GM12878 (cell line): Measurements from ENCODE around the gene RIC3. TPM values are rescaled to one million over a fixed set of nuclear protein-coding genes. Genes with fewer than 3 reads are reported as not detected.

Experiments
- ATAC-seq: fragments of 200-7000 bp; cut with Tn5 transposase; 3 replicates; pipeline ENCODE4 v1.9.1; 2020; ENCODE audit warnings: mild to moderate bottlenecking, moderate library complexity
- BruUV-seq: library from RNA; stranded (reverse); fragments of 400-500 nt; replicated peaks from 2 replicates; lab custom pipeline; 2021; lab: Mats Ljungman, UMichigan
- CTCF ChIA-PET: fragments of 300-600 bp; sonication (Branson Sonifier 250); formaldehyde crosslinking; extraction: SDS; loops from one replicate; lab custom pipeline; 2021; ENCODE audit warnings: inconsistent platforms; lab: Yijun Ruan, JAX
- POLR2A ChIA-PET: fragments of 350-600 bp; formaldehyde crosslinking; extraction: SDS; loops from one replicate; lab custom pipeline; 2021; ENCODE audit warnings: inconsistent platforms; lab: Charles Lee
- RAD21 ChIA-PET: fragments of 300-600 bp; sonication (Branson Sonifier 250); formaldehyde crosslinking; loops from one replicate; lab custom pipeline; 2023; ENCODE audit warnings: antibody characterized with exemption; ENCODE audit not compliant: unreplicated experiment; lab: Charles Lee
- SMC1A ChIA-PET: fragments of 300-600 bp; sonication (Branson Sonifier 250); formaldehyde crosslinking; loops from one replicate; lab custom pipeline; 2023; ENCODE audit not compliant: unreplicated experiment, uncharacterized antibody; lab: Charles Lee
- DNase-seq: peaks from one replicate; pipeline ENCODE4 v3.0.0-alpha.2; 2011; ENCODE audit warnings: low read depth, low spot score
- FAIRE-seq: peaks from 3 replicates; lab custom pipeline; 2011; peaks lifted over from hg19 to GRCh38; lab: Jason Lieb, UNC
- H2AFZ ChIP-seq: 2 replicates; pipeline ENCODE4 v1.6.0; 2011; ENCODE audit warnings: low read depth, low read length, control low read depth; ENCODE audit not compliant: control insufficient read depth
- H3K27ac ChIP-seq: 2 replicates; pipeline ENCODE4 v1.5.1; 2011; ENCODE audit warnings: control low read depth; ENCODE audit not compliant: control insufficient read depth, insufficient read depth
- H3K27me3 ChIP-seq, 2 experiments: replicated peaks in 1 of 2; 2 replicates each; pipeline versions ENCODE4 v1.6.0 to v1.6.1; 2011; ENCODE audit warnings: low read length in 1 of 2; ENCODE audit not compliant: control insufficient read depth in 2 of 2, insufficient read depth in 2 of 2
- H3K36me3 ChIP-seq, 2 experiments: 2 replicates each; pipeline ENCODE4 v1.5.1; 2011; ENCODE audit warnings: low read length in 1 of 2; ENCODE audit not compliant: control insufficient read depth in 2 of 2, insufficient read depth in 2 of 2
- H3K4me1 ChIP-seq: 2 replicates; pipeline ENCODE4 v1.6.1; 2011; ENCODE audit warnings: mild to moderate bottlenecking, low read length, moderate library complexity, mixed read lengths; ENCODE audit not compliant: control insufficient read depth, insufficient read depth
- H3K4me2 ChIP-seq: 2 replicates; pipeline ENCODE4 v1.6.0; 2011; ENCODE audit warnings: control low read depth; ENCODE audit not compliant: control insufficient read depth, insufficient read depth
- H3K4me3 ChIP-seq: fragments of 200-600 bp; sonication (generic); 2 replicates; pipeline ENCODE4 v1.5.1; 2016
- H3K79me2 ChIP-seq: 2 replicates; pipeline ENCODE4 v1.6.0; 2011; ENCODE audit warnings: low read length; ENCODE audit not compliant: control insufficient read depth, insufficient read depth
- H3K9ac ChIP-seq: 2 replicates; pipeline ENCODE4 v1.8.0; 2011; ENCODE audit warnings: low read length, control low read depth, mixed read lengths; ENCODE audit not compliant: control insufficient read depth, insufficient read depth
- H3K9me3 ChIP-seq: replicated peaks from 3 replicates; pipeline ENCODE4 v1.5.1; 2011; ENCODE audit warnings: mild to moderate bottlenecking, low read length; ENCODE audit not compliant: control insufficient read depth, insufficient read depth
- H4K20me1 ChIP-seq: 2 replicates; pipeline ENCODE4 v1.6.0; 2011; ENCODE audit not compliant: control insufficient read depth, insufficient read depth
- BCL11A ChIP-seq: IDR thresholded peaks from 2 replicates; pipeline ENCODE4 v1.6.1; 2011; ENCODE audit warnings: low read depth, low read length
- BCLAF1 ChIP-seq: fragments of 450-650 bp; IDR thresholded peaks from 2 replicates; pipeline ENCODE4 v1.6.1; 2017; ENCODE audit warnings: antibody characterized with exemption, mild to moderate bottlenecking, moderate library complexity
- CEBPZ ChIP-seq: fragments of 150-350 bp; IDR thresholded peaks from 2 replicates; pipeline ENCODE4 v1.6.1; 2016; ENCODE audit warnings: low read depth, low read length
- E2F8 ChIP-seq: fragments of 450-650 bp; IDR thresholded peaks from 2 replicates; pipeline ENCODE4 v1.6.1; 2018; ENCODE audit warnings: mild to moderate bottlenecking, low read depth, moderate library complexity; ENCODE audit not compliant: partially characterized antibody
- EP300 ChIP-seq, 2 experiments: fragments of 150-350 bp in 1 of 2; IDR thresholded peaks; 2 replicates each; pipeline ENCODE4 v1.6.1; 2011 to 2012; ENCODE audit warnings: low read depth in 2 of 2, low read length in 2 of 2, borderline replicate concordance in 1 of 2, improper control_type of control experiment in 1 of 2, inconsistent platforms in 1 of 2; ENCODE audit not compliant: control insufficient read depth in 1 of 2
- HCFC1 ChIP-seq: fragments of 150-350 bp; IDR thresholded peaks from 2 replicates; pipeline ENCODE4 v1.6.1; 2014; ENCODE audit warnings: low read length
- IRF4 ChIP-seq: IDR thresholded peaks from 2 replicates; pipeline ENCODE4 v1.6.1; 2011; ENCODE audit warnings: low read depth, low read length
- JUND ChIP-seq: IDR thresholded peaks from 2 replicates; pipeline ENCODE4 v1.6.1; 2012; ENCODE audit warnings: low read depth, mild to moderate bottlenecking, low read length, improper control_type of control experiment, moderate library complexity
- NFIC ChIP-seq: IDR thresholded peaks from 2 replicates; pipeline ENCODE4 v1.6.1; 2012; ENCODE audit warnings: low read depth, mild to moderate bottlenecking, inconsistent platforms, low read length, moderate library complexity
- PBX3 ChIP-seq: IDR thresholded peaks from 2 replicates; pipeline ENCODE4 v1.6.1; 2011; ENCODE audit warnings: mild to moderate bottlenecking, low read depth, low read length, moderate library complexity; ENCODE audit not compliant: insufficient replicate concordance
- STAT3 ChIP-seq: IDR thresholded peaks from 2 replicates; pipeline ENCODE4 v1.6.1; 2011; ENCODE audit warnings: low read depth, low read length, improper control_type of control experiment
- YBX1 ChIP-seq: fragments of 450-650 bp; IDR thresholded peaks from 2 replicates; pipeline ENCODE4 v1.6.1; 2016; ENCODE audit warnings: antibody characterized with exemption
- ZNF207 ChIP-seq: fragments of 450-650 bp; IDR thresholded peaks from 2 replicates; pipeline ENCODE4 v1.6.1; 2014; ENCODE audit warnings: antibody characterized with exemption, mild to moderate bottlenecking, borderline replicate concordance
- WGBS: methylation state at CpG from one replicate; pipeline ENCODE4 v1.1.6; 2016; ENCODE audit warnings: low lambda C conversion rate; ENCODE audit not compliant: insufficient replicate concordance, insufficient coverage; ENCODE audit errors: missing lambda C conversion rate; 5-methylcytosine and 5-hydroxymethylcytosine counted together
- in situ Hi-C: fragments of 300-500 bp; cut with MboI; formaldehyde crosslinking; loops from 9 replicates; pipeline ENCODE4 v1.14.3; 2018; ENCODE audit warnings: mixed read lengths
- intact Hi-C: fragments of 100-400 bp; cut with micrococcal nuclease; formaldehyde crosslinking; loops from one replicate; pipeline ENCODE4 v1.14.2; 2022; ENCODE audit not compliant: unreplicated experiment
- polyA plus RNA-seq, 11 experiments: library from polyadenylated mRNA; depleted of rRNA in 4 of 11; unstranded in 6 of 11; stranded (reverse) in 5 of 11; fragments of >200 nt; fragmentation: Nextera tagmentation in 4 of 11; fragmentation: Illumina TruSeq in 1 of 11; extraction: Ambion mirVana in 4 of 11; extraction: Trizol in 1 of 11; gene quantifications; 1 replicate in 1 of 11; 2 replicates in 10 of 11; pipeline versions ENCODE4 v1.2.1 to v1.2.3, GENCODE V29; 2011 to 2016; ENCODE audit warnings: inconsistent platforms in 2 of 11, missing spikeins in 2 of 11, low read depth in 1 of 11
- total RNA-seq, 4 experiments: library from RNA; depleted of rRNA in 3 of 4; stranded (reverse); fragments of >200 nt in 3 of 4; fragmentation: Illumina TruSeq in 1 of 4; extraction: Trizol in 1 of 4; gene quantifications; 2 replicates each; pipeline versions ENCODE4 v1.2.1 to v1.2.3, GENCODE V29; 2013 to 2021

RIC3 gene
- total and polyA plus RNA-seq, 10 of the 15 experiments (the other 5 are each of a cell fraction or from before 2014, with no cell fraction given), result 0.90 to 8.9 (median 2.2) TPM

- ChIA-PET POLR2A (interaction anchor here (0.6 kb wide), 1 partner anchor 1036 kb away, joined by 7 read pairs; no protein-coding TSS in a partner anchor), SMC1A (no interaction called here), CTCF (interaction anchor here (1.1 kb wide), 2 partner anchors 9 to 17 kb away, joined by 3 read pairs; no protein-coding TSS in a partner anchor), RAD21 (interaction anchor here (1.7 kb wide), 1 partner anchor 17 kb away, joined by 4 read pairs; no protein-coding TSS in a partner anchor)
- Histone ChIP-seq H2AFZ (no peak overlapping the region), H3K4me2 (no peak overlapping the region), H3K36me3 (no peaks in the 10 kb centered on the region), H4K20me1 (no peaks in the 10 kb centered on the region), H3K27ac (no peak overlapping the region), H3K4me3 (no peak overlapping the region), H3K4me1 (no peaks in the 10 kb centered on the region), H3K79me2 (no peaks in the 10 kb centered on the region), H3K27me3 (peaks cover 9 to 18% of the 10 kb centered on the region in 2 experiments), H3K9ac (no peak overlapping the region), H3K9me3 (no peaks in the 10 kb centered on the region)
- FAIRE-seq (no peak), ATAC-seq (no peak), DNase-seq (no peak)
- no TSS peak for BruUV-seq
- in situ Hi-C loops, result no loop called here
- WGBS, result 35% methylated on average over 15 of the region's 15 CpGs
- intact Hi-C loops, result no loop called here
- TF ChIP-seq HCFC1 (no peak), PBX3 (no peak), YBX1 (no peak), BCLAF1 (no peak), E2F8 (no peak), CEBPZ (no peak), JUND (no peak), STAT3 (no peak), IRF4 (no peak), ZNF207 (no peak), EP300 (IDR thresholded peaks at IDR 0.05; ENCODE audit: borderline replicate concordance in 1 of 2, control insufficient read depth in 1 of 2, low read depth in 2 of 2, low read length in 2 of 2) (no peak), NFIC (no peak), BCL11A (no peak)
Observed at GRCh38 chr11:8082391-8083087, 86.3 kb downstream of the RIC3 start.
